SK-N-SH treated with all-trans-retinoic acid at 6 μM for 48 hours (cell line): ENCODE measurements around the gene MAGEB17.

ENCODE experiments used
- BACH2 ChIP-seq: fragments of 250-450 bp; sonication (Bioruptor Pico); IDR thresholded peaks from 2 replicates; pipeline ENCODE4 v1.9.0; 2021; ENCODE audit warnings: mild to moderate bottlenecking, borderline replicate concordance
- CREB5 ChIP-seq: fragments of 250-450 bp; sonication (Bioruptor Pico); IDR thresholded peaks from 2 replicates; pipeline ENCODE4 v1.5.1; 2020; ENCODE audit warnings: low read depth, mild to moderate bottlenecking, moderate library complexity
- CSRNP3 ChIP-seq: fragments of 250-450 bp; sonication (Bioruptor Pico); IDR thresholded peaks from 2 replicates; pipeline ENCODE4 v1.5.1; 2021; ENCODE audit warnings: mild to moderate bottlenecking, moderate library complexity
- ZC3H10 ChIP-seq: fragments of 250-450 bp; sonication (Bioruptor Pico); IDR thresholded peaks from 2 replicates; pipeline ENCODE4 v1.5.1; 2021; ENCODE audit warnings: mild to moderate bottlenecking, moderate library complexity
- ZFP3 ChIP-seq: fragments of 250-450 bp; sonication (Bioruptor Pico); IDR thresholded peaks from 2 replicates; pipeline ENCODE4 v1.5.0; 2020; ENCODE audit warnings: mild to moderate bottlenecking, moderate library complexity

GRCh38 chrX:16134936-16135335, 32.3 kb upstream of the MAGEB17 start:
- TF ChIP-seq CREB5 (CRISPR knock-in tag) (no peak), BACH2 (CRISPR knock-in tag) (no peak), CSRNP3 (CRISPR knock-in tag) (no peak), ZC3H10 (CRISPR knock-in tag) (no peak), ZFP3 (CRISPR knock-in tag) (no peak)
